Right renal cortex interstitium (tissue), 3 donors: Measurements from ENCODE around the gene SLC24A3. TPM values are rescaled to one million over a fixed set of nuclear protein-coding genes. Genes with fewer than 3 reads are reported as not detected.
"Not testable (repeated sequence)": the region's sequence is repeated elsewhere in the genome, so short reads cannot be mapped to it uniquely, and the experiment has no call there.

Experiments
- DNase-seq, 3 donors: peaks; one replicate each; pipeline ENCODE4 v3.0.0-alpha.2; 2013; ENCODE audit warnings: low read depth in 3 of 3, low spot score in 2 of 3
- polyA plus RNA-seq, 3 donors: library from polyadenylated mRNA; unstranded; fragments of 120-200 nt; gene quantifications; one replicate each; pipeline ENCODE4 v1.2.1, GENCODE V29; 2013; ENCODE audit not compliant: insufficient read length in 3 of 3

SLC24A3 gene
- polyA plus RNA-seq, 3 donors, result 3.4 to 4.2 (median 3.8) TPM

GRCh38 chr20:19609642-19610223 lies 397.3 kb downstream of the SLC24A3 start:
- no peak for DNase-seq

- DNase-seq, result no peak
These were observed 403.2 kb downstream of the SLC24A3 start for GRCh38 chr20:19615629-19616028.

- no peak for DNase-seq
These were observed 403.6 kb downstream of the SLC24A3 start for GRCh38 chr20:19616081-19616480.

- DNase-seq, result no peak
These were observed 404.2 kb downstream of the SLC24A3 start for GRCh38 chr20:19616620-19617019.

GRCh38 chr20:19617256-19617655 lies 404.8 kb downstream of the SLC24A3 start:
- DNase-seq, result no peak

GRCh38 chr20:19618711-19619110 lies 406.3 kb downstream of the SLC24A3 start:
- DNase-seq, result no peak

GRCh38 chr20:19619904-19620430 lies 407.5 kb downstream of the SLC24A3 start:
- DNase-seq, result no peak

- no peak for DNase-seq
These were observed 408.0 kb downstream of the SLC24A3 start for GRCh38 chr20:19620446-19620845.

GRCh38 chr20:19621072-19621471 lies 408.6 kb downstream of the SLC24A3 start:
- DNase-seq, result no peak

GRCh38 chr20:19624221-19624965 lies 412.0 kb downstream of the SLC24A3 start:
- no peak for DNase-seq

- DNase-seq, result no peak
These were observed 413.0 kb downstream of the SLC24A3 start for GRCh38 chr20:19625426-19625825.

GRCh38 chr20:19626896-19627295 lies 414.5 kb downstream of the SLC24A3 start:
- no peak for DNase-seq

- peak in 1 of 3 donors; percentile 18 for DNase-seq
These were observed 416.2 kb downstream of the SLC24A3 start for GRCh38 chr20:19628570-19629134.

- no peak for DNase-seq
These were observed 419.0 kb downstream of the SLC24A3 start for GRCh38 chr20:19631410-19631809.

GRCh38 chr20:19633985-19634384 lies 421.5 kb downstream of the SLC24A3 start:
- DNase-seq, result no peak

- not testable (repeated sequence) for DNase-seq
These were observed 427.1 kb downstream of the SLC24A3 start for GRCh38 chr20:19639471-19640045.

- DNase-seq, result no peak
These were observed 430.4 kb downstream of the SLC24A3 start for GRCh38 chr20:19642860-19643259.

- DNase-seq, result no peak
These were observed 431.6 kb downstream of the SLC24A3 start for GRCh38 chr20:19644085-19644484.

GRCh38 chr20:19646963-19647362 lies 434.5 kb downstream of the SLC24A3 start:
- DNase-seq, result no peak

GRCh38 chr20:19648024-19648423 lies 435.6 kb downstream of the SLC24A3 start:
- DNase-seq, result no peak

- DNase-seq, result no peak
These were observed 436.6 kb downstream of the SLC24A3 start for GRCh38 chr20:19649041-19649440.
